Measurements from ENCODE around the gene GPR156.
"Not testable (repeated sequence)": the region's sequence is repeated elsewhere in the genome, so short reads cannot be mapped to it uniquely, and the experiment has no call there.

Gene GPR156

GRCh38 chr3:120156699-120157098, 128.3 kb downstream of the GPR156 start:
- Histone ChIP-seq H3F3A (ENCODE audit: insufficient read depth, low read length) (no peaks in the 10 kb centered on the region), H3K36me3 (replicated peaks; ENCODE audit: insufficient read depth, low read length) (no peaks in the 10 kb centered on the region)
- TF ChIP-seq EZH2phosphoT487 (IDR thresholded peaks at IDR 0.05; ENCODE audit: low read length) = no peak
- no peak for TF ChIP-seq CTCF (IDR thresholded peaks at IDR 0.05; ENCODE audit: low read length)
- no peak for TF ChIP-seq EZH2 (optimal IDR thresholded peaks at IDR 0.05; ENCODE audit: low read depth, low read length)

GRCh38 chr3:120155694-120156093, 129.3 kb downstream of the GPR156 start:
- H3K36me3 ChIP-seq (replicated peaks; ENCODE audit: insufficient read depth, low read length); H2AFZ ChIP-seq (ENCODE audit: low read length); H3K4me2 ChIP-seq (ENCODE audit: low read depth, low read length); H3K4me3 ChIP-seq (ENCODE audit: low read length); H3K9me2 ChIP-seq (replicated peaks; ENCODE audit: insufficient read depth, low read length); H4K20me1 ChIP-seq (ENCODE audit: insufficient read depth, low read length); H3K9ac ChIP-seq (ENCODE audit: low read length); H3K27me3 ChIP-seq (replicated peaks; ENCODE audit: insufficient read depth, low read length); H3K4me1 ChIP-seq (ENCODE audit: low read length); H3K9me3 ChIP-seq (replicated peaks; ENCODE audit: insufficient read depth, low read length); DNase-seq; H3K27ac ChIP-seq (ENCODE audit: low read length); H3K79me2 ChIP-seq (ENCODE audit: low read length); H3F3A ChIP-seq (ENCODE audit: insufficient read depth, low read length): not testable (repeated sequence)

More at GRCh38 chr3:120156699-120157098, 128.3 kb downstream of the GPR156 start:
- Histone ChIP-seq H2AFZ (ENCODE audit: low read length) (no peak overlapping the region), H3K9ac (ENCODE audit: low read length) (no peak overlapping the region), H3K27ac (ENCODE audit: low read length) (no peak overlapping the region), H4K20me1 (ENCODE audit: insufficient read depth, low read length) (no peaks in the 10 kb centered on the region), H3K9me3 (replicated peaks; ENCODE audit: insufficient read depth, low read length) (no peaks in the 10 kb centered on the region), H3K79me2 (ENCODE audit: low read length) (no peaks in the 10 kb centered on the region), H3K4me3 (ENCODE audit: low read length) (no peak overlapping the region), H3K9me2 (replicated peaks; ENCODE audit: insufficient read depth, low read length) (no peaks in the 10 kb centered on the region), H3K4me2 (ENCODE audit: low read depth, low read length) (no peak overlapping the region), H3K27me3 (replicated peaks; ENCODE audit: insufficient read depth, low read length) (no peaks in the 10 kb centered on the region), H3K4me1 (ENCODE audit: low read length) (peaks cover 6% of the 10 kb centered on the region; the same call in 1 of the 2 replicates)
- DNase-seq = no peak

- Histone ChIP-seq H3K79me2 (ENCODE audit: low read length) (no peaks in the 10 kb centered on the region), H3K9me2 (replicated peaks; ENCODE audit: insufficient read depth, low read length) (no peaks in the 10 kb centered on the region), H3K9ac (ENCODE audit: low read length) (no peak overlapping the region), H3K36me3 (replicated peaks; ENCODE audit: insufficient read depth, low read length) (no peaks in the 10 kb centered on the region), H3K4me3 (ENCODE audit: low read length) (no peak overlapping the region), H3K27me3 (replicated peaks; ENCODE audit: insufficient read depth, low read length) (no peaks in the 10 kb centered on the region), H3K4me2 (ENCODE audit: low read depth, low read length) (no peak overlapping the region), H3K4me1 (ENCODE audit: low read length) (peaks cover 4% of the 10 kb centered on the region; the same call in 1 of the 2 replicates), H3K27ac (ENCODE audit: low read length) (no peak overlapping the region), H3K9me3 (replicated peaks; ENCODE audit: insufficient read depth, low read length) (no peaks in the 10 kb centered on the region), H3F3A (ENCODE audit: insufficient read depth, low read length) (no peaks in the 10 kb centered on the region), H2AFZ (ENCODE audit: low read length) (no peak overlapping the region), H4K20me1 (ENCODE audit: insufficient read depth, low read length) (no peaks in the 10 kb centered on the region)
- no peak for DNase-seq
- TF ChIP-seq EZH2phosphoT487 (IDR thresholded peaks at IDR 0.05; ENCODE audit: low read length) (no peak), CTCF (IDR thresholded peaks at IDR 0.05; ENCODE audit: low read length) (no peak), EZH2 (optimal IDR thresholded peaks at IDR 0.05; ENCODE audit: low read depth, low read length) (no peak)
These were observed 129.9 kb downstream of the GPR156 start for GRCh38 chr3:120155108-120155507.

GRCh38 chr3:120153294-120153693, 131.7 kb downstream of the GPR156 start:
- Histone ChIP-seq H3F3A (ENCODE audit: insufficient read depth, low read length) (peaks cover 6% of the 10 kb centered on the region), H3K9me3 (replicated peaks; ENCODE audit: insufficient read depth, low read length) (no peaks in the 10 kb centered on the region), H3K4me2 (ENCODE audit: low read depth, low read length) (no peak overlapping the region), H3K4me3 (ENCODE audit: low read length) (no peak overlapping the region), H3K27ac (ENCODE audit: low read length) (no peak overlapping the region), H3K36me3 (replicated peaks; ENCODE audit: insufficient read depth, low read length) (no peaks in the 10 kb centered on the region), H3K27me3 (replicated peaks; ENCODE audit: insufficient read depth, low read length) (no peaks in the 10 kb centered on the region), H2AFZ (ENCODE audit: low read length) (no peak overlapping the region), H3K79me2 (ENCODE audit: low read length) (no peaks in the 10 kb centered on the region), H3K9ac (ENCODE audit: low read length) (no peak overlapping the region), H3K4me1 (ENCODE audit: low read length) (peaks cover 7% of the 10 kb centered on the region), H3K9me2 (replicated peaks; ENCODE audit: insufficient read depth, low read length) (no peaks in the 10 kb centered on the region), H4K20me1 (ENCODE audit: insufficient read depth, low read length) (no peaks in the 10 kb centered on the region)
- DNase-seq = no peak
- TF ChIP-seq EZH2 (optimal IDR thresholded peaks at IDR 0.05; ENCODE audit: low read depth, low read length) = no peak
- TF ChIP-seq CTCF (IDR thresholded peaks at IDR 0.05; ENCODE audit: low read length) = no peak
- no peak for TF ChIP-seq EZH2phosphoT487 (IDR thresholded peaks at IDR 0.05; ENCODE audit: low read length)

Measured in MM.1S (cell line).